Heart right ventricle (tissue), 16 donors: ENCODE measurements around the gene MORN4. TPM values are rescaled to one million over a fixed set of nuclear protein-coding genes. Genes with fewer than 3 reads are reported as not detected.
A peak's percentile ranks its signal among the peaks of the same experiment; 100 is the strongest.
"Not testable (repeated sequence)": the region's sequence is repeated elsewhere in the genome, so short reads cannot be mapped to it uniquely, and the experiment has no call there.

Source experiments
- ATAC-seq, 8 donors: fragments of 200-7000 bp; cut with Tn5 transposase; one replicate each; pipeline ENCODE4 v1.9.1; 2020; ENCODE audit warnings: mild to moderate bottlenecking in 8 of 8, moderate library complexity in 8 of 8, moderate number of reproducible peaks in 1 of 8
- DNase-seq, 2 donors: peaks; one replicate each; pipeline ENCODE4 v3.0.0-alpha.2; 2020
- H3K27ac ChIP-seq, 10 donors: fragments of 200-600 bp; sonication (generic) in 2 of 10; one replicate each; pipeline versions ENCODE4 v1.5.0 to v1.8.0; 2020 to 2022; ENCODE audit warnings: mild to moderate bottlenecking in 3 of 10
- H3K27me3 ChIP-seq, 7 donors: fragments of 200-600 bp; one replicate each; pipeline ENCODE4 v1.8.0; 2021 to 2022; ENCODE audit warnings: mild to moderate bottlenecking in 2 of 7
- H3K36me3 ChIP-seq, 9 donors: fragments of 200-600 bp; sonication (generic) in 1 of 9; one replicate each; pipeline versions ENCODE4 v1.5.0 to v1.8.0; 2020 to 2022; ENCODE audit warnings: mild to moderate bottlenecking in 2 of 9
- H3K4me1 ChIP-seq, 9 donors: fragments of 200-600 bp; sonication (generic) in 1 of 9; one replicate each; pipeline versions ENCODE4 v1.5.0 to v1.8.0; 2020 to 2022; ENCODE audit warnings: mild to moderate bottlenecking in 4 of 9
- H3K4me3 ChIP-seq, 10 donors: fragments of 200-600 bp; sonication (generic) in 2 of 10; one replicate each; pipeline versions ENCODE4 v1.5.0 to v1.8.0; 2020 to 2022; ENCODE audit warnings: mild to moderate bottlenecking in 7 of 10, moderate library complexity in 2 of 10
- H3K9me3 ChIP-seq, 11 donors: fragments of 200-600 bp in 10 of 11; sonication (generic) in 2 of 11; one replicate each; pipeline versions ENCODE4 v1.5.0 to v1.8.0; 2013 to 2022; ENCODE audit warnings: mild to moderate bottlenecking in 2 of 11, control low read depth in 1 of 11, moderate library complexity in 1 of 11
- CTCF ChIP-seq, 9 donors: fragments of 200-600 bp; sonication (generic) in 2 of 9; IDR thresholded peaks; one replicate each; pipeline versions ENCODE4 v1.5.0 to v1.8.0; 2021 to 2022; ENCODE audit warnings: antibody characterized with exemption in 9 of 9, mild to moderate bottlenecking in 5 of 9, moderate library complexity in 1 of 9
- WGBS, 2 donors: extraction: QIAGEN DNeasy Blood & Tissue Kit; methylation state at CpG; one replicate each; pipeline ENCODE4 v1.1.7; 2013; ENCODE audit warnings: inconsistent platforms in 1 of 2; 5-methylcytosine and 5-hydroxymethylcytosine counted together
- intact Hi-C, 10 donors: fragments of 100-400 bp; cut with DNase I; formaldehyde crosslinking; loops; one replicate each; pipeline versions ENCODE4 v1.11.1 to v1.14.2; 2022
- polyA plus RNA-seq, 2 donors: library from polyadenylated mRNA; stranded (reverse); fragments of 200-250 nt; gene quantifications; one replicate each; pipeline ENCODE4 v1.2.3, GENCODE V29; 2013
- total RNA-seq, 10 donors: library from RNA; stranded (reverse); fragmentation: NEBNext Ultra II Directional in 3 of 10; extraction: Animal tissue kit (Norgen Biotek cat#: 25700) in 3 of 10; gene quantifications; one replicate each; pipeline versions ENCODE4 v1.2.1 to v1.2.4, GENCODE V29; 2021 to 2023
- donor health status: Arrhythmogenic right ventricular cardiomyopathy.
- donor health status: ischemic (EF 13 %, LVEDD 7.1; RV severe dilation, severe dysfunction).
- donor health status: healthy with polysubstance abuse.
- donor health status: DM: no; HTN: yes; CAD: no.
- donor health status: DM: no; HTN: no; CAD: no.
- donor health status: ischemic (EF 25% LVEDD 6.9; RV normal size, moderate dysfunction).
- donor health status: ischemic (EF 25% LVEDD 5.7; RV mildly dilated, moderate dysfunction).
- donor health status: healthy.
- donor health status: DM: yes; HTN: yes; CAD: no.
- donor health status: Ischemic cardiomyopathy.
- donor health status: ischemic (EF 35%, LVEDD 5.7; RV mildly dilated, moderate dysfunction).
- donor health status: nonischemic (EF 11% LVEDD 7.7; RV severe dilation, severe dysfunction).
- donor health status: DM: yes; HTN: yes; CAD: no.
- donor health status: PGD.
- donor health status: ischemic (EF 29% LVEDD 5.4; RV normal size, mild dysfunction).
- donor health status: nonischemic (EF 23%, LVEDD 6.1; RV moderate dilation, normal function).

Gene MORN4
- total and polyA plus RNA-seq, 12 donors: 4.4 to 17.6 (median 13.3) TPM

GRCh38 chr10:97640868-97641811, 7.8 kb upstream of the MORN4 start:
- Histone ChIP-seq H3K9me3 (no peaks in the 10 kb centered on the region), H3K27ac (peak overlapping the region; percentile 17 to 92 (median 78)), H3K4me3 (peak overlapping the region; percentile 66 to 92 (median 84)), H3K27me3 (no peaks in the 10 kb centered on the region), H3K4me1 (peaks cover 0 to 30% (median 17%) of the 10 kb centered on the region in 9 donors), H3K36me3 (peaks cover 0 to 28% (median 0%) of the 10 kb centered on the region in 9 donors)
- intact Hi-C loops: no loop called here
- DNase-seq: peak in 1 of 2 donors; percentile 24
- ATAC-seq: peak in 7 of 8 donors; percentile 1 to 56 (median 39)
- TF ChIP-seq CTCF (IDR thresholded peaks at IDR 0.05): no peak
- WGBS, 2 donors: 1 to 2% methylated on average over 67 of the region's 67 CpGs

- Histone ChIP-seq H3K27me3 (no peaks in the 10 kb centered on the region), H3K36me3 (peaks cover 0 to 24% (median 0%) of the 10 kb centered on the region in 9 donors), H3K9me3 (no peaks in the 10 kb centered on the region), H3K4me1 (peaks cover 0 to 30% (median 17%) of the 10 kb centered on the region in 9 donors), H3K27ac (peak within 1 kb of the TSS; percentile 17 to 92 (median 78)), H3K4me3 (peak within 1 kb of the TSS; percentile 66 to 92 (median 84))
- no peak for TF ChIP-seq CTCF (IDR thresholded peaks at IDR 0.05)
- 2% methylated on average over 54 of the region's 54 CpGs for WGBS, 2 donors
- intact Hi-C loops: no loop called here
- ATAC-seq (peak; percentile 99 to 100 (median 99)), DNase-seq (peak; percentile 97 to 99)
Measured at GRCh38 chr10:97640174-97640867, 7.0 kb upstream of the MORN4 start, which contains the start of gene PI4K2A. Gene PI4K2A (plus strand): TSS chr10:97640671. CDS start chr10:97640743, 72 bp downstream.

- not testable (repeated sequence) for H3K27ac ChIP-seq, H3K4me3 ChIP-seq, H3K9me3 ChIP-seq, DNase-seq, H3K27me3 ChIP-seq, ATAC-seq
- Histone ChIP-seq H3K4me1 (peaks cover 0 to 30% (median 17%) of the 10 kb centered on the region in 9 donors), H3K36me3 (peaks cover 0 to 12% (median 0%) of the 10 kb centered on the region in 9 donors)
- intact Hi-C loops: loop anchor here in 1 of 10 donors (10.0 kb wide), 1 partner anchor 214 kb away; the partner anchor contains the start of gene PGAM1
- WGBS, 2 donors: 94% methylated on average over 3 of the region's 3 CpGs
Measured at GRCh38 chr10:97639090-97639489, 5.8 kb upstream of the MORN4 start.

- WGBS, 2 donors: 90 to 96% methylated on average over 1 of the region's 1 CpG
- Histone ChIP-seq H3K36me3 (no peaks in the 10 kb centered on the region), H3K4me3 (no peak overlapping the region), H3K27me3 (no peaks in the 10 kb centered on the region), H3K4me1 (peaks cover 0 to 16% (median 9%) of the 10 kb centered on the region in 9 donors), H3K27ac (no peak overlapping the region), H3K9me3 (no peaks in the 10 kb centered on the region)
- TF ChIP-seq CTCF (IDR thresholded peaks at IDR 0.05): no peak
- ATAC-seq (no peak), DNase-seq (no peak)
- intact Hi-C loops: loop anchor here in 1 of 10 donors (10.0 kb wide), 1 partner anchor 211 kb away; the partner anchor contains the start of gene PGAM1
Measured at GRCh38 chr10:97635577-97635976, 2.3 kb upstream of the MORN4 start.
